ENCODE measurements around the gene OR5K4. TPM values are rescaled to one million over a fixed set of nuclear protein-coding genes. Genes with fewer than 3 reads are reported as not detected.

The OR5K4 gene, protein sequence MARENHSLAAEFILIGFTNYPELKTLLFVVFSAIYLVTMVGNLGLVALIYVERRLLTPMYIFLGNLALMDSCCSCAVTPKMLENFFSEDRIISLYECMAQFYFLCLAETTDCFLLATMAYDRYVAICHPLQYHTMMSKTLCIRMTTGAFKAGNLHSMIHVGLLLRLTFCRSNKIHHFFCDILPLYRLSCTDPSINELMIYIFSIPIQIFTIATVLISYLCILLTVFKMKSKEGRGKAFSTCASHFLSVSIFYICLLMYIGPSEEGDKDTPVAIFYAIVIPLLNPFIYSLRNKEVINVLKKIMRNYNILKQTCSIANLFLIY
- total RNA-seq, result not detected in 2 replicates

DNA sequence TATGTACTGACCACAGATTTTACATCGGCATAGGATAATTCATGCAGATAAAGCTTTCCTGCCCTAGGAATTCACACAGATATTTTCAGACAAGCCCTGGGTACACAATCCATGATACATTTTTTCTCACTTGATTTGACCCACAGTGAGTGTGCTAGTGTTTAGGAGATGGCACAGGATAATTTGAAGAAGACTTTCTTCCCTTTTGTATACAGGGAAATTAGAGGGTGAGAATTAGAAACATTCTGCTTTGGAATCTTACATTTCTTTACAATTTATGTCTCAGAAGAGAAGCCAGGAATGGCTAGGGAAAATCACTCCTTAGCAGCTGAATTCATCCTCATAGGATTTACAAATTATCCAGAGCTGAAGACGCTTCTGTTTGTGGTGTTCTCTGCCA lies at the start of gene OR5K4:
OR5K4 (plus strand) TSS at position 301 of the 400 bp plus-strand sequence; CDS start at position 301, 0 bp downstream.
- no peak for DNase-seq

DNA sequence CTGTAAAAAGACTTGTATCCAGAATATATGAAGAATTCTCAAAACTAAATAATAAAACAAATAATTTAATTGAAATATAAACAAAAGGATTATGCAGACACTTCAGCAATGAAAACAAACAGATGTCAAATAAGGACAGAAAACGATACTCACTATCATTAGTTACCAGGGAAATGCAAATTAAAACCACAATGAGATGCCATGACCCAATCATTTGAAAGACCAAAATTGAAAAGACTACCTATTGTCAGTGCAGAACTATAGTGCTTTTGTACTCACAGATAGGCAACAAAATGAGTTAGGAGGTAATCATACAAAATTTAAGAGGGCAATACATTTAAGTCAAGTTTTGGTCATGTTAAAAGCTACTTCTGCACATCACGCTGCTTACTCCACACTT lies 31.6 kb upstream of the OR5K4 start:
- no peak for DNase-seq

GRCh38 chr3:98322686-98323085 lies 31.0 kb upstream of the OR5K4 start:
- DNase-seq, result no peak

DNA sequence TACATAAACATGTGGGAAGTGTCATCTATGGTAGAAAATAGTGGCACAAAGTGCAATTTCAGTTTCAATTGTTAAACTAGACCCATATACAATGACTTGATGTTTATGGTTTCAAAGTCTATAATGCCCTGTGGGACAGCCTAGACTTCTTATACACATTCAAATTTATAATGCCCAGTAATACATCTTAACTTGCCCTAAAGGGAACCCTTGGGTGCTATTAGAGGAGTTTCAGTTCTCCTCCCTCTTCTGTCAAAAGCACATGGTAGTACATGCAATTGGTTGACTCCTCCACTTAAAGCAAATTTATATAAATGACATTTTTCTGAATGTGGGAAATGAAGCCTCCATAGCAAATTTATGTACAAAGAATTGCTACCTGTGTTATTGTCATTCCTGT lies 30.2 kb upstream of the OR5K4 start:
- DNase-seq, result no peak

GRCh38 chr3:98325055-98325454 lies 28.6 kb upstream of the OR5K4 start:
- no peak for DNase-seq

- peak; percentile 1 for DNase-seq
Observed at GRCh38 chr3:98326105-98326893, 27.4 kb upstream of the OR5K4 start.

DNA sequence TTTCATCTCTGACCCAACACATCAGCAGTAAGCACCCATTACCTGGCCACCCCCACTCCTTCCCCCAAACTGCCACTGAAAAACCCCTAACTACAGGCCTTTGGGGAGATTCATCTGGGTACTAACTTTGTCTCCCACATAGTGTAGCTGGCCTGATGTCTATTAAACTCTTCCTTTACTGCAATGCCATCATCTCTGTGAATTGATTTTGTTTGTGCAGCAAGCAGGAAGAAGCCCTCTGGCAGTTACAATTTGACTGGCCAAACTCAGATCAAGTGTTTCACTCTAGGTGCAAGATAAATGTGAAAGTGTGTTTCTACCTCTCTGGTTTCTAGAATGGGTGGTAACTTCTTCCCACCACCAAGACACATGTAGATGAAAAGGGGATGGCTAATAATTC lies 26.7 kb upstream of the OR5K4 start:
- no peak for DNase-seq

- DNase-seq, result no peak
Observed at GRCh38 chr3:98328933-98329332, 24.7 kb upstream of the OR5K4 start.

GRCh38 chr3:98329392-98330124 lies 24.1 kb upstream of the OR5K4 start:
- peak; percentile 68 for DNase-seq

DNA sequence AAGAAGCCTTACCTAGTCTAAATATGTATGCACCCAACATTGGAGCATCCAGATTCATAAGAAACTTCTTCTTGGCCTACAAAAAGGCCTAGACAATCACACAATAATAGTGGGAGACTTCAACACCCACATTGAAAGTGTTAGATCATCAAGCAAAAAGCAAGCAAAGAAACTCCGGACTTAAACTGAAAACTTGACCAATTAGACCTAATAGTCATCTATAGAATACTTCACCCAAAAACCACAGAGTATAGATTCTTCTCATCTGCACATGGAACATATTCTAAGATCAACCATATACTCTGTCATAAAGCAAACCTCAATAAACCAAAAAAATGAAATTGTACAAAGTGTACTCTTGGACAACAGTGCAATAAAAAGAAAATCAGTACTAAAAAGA lies 22.3 kb upstream of the OR5K4 start:
- DNase-seq, result no peak

- DNase-seq, result no peak
Observed at GRCh38 chr3:98333989-98334606, 19.6 kb upstream of the OR5K4 start.

GRCh38 chr3:98339031-98339430 lies 14.6 kb upstream of the OR5K4 start:
- no peak for DNase-seq

GRCh38 chr3:98341758-98342157 lies 11.9 kb upstream of the OR5K4 start:
- no peak for DNase-seq

GRCh38 chr3:98343647-98344507 lies 9.8 kb upstream of the OR5K4 start:
- DNase-seq, result peak; percentile 54

DNA sequence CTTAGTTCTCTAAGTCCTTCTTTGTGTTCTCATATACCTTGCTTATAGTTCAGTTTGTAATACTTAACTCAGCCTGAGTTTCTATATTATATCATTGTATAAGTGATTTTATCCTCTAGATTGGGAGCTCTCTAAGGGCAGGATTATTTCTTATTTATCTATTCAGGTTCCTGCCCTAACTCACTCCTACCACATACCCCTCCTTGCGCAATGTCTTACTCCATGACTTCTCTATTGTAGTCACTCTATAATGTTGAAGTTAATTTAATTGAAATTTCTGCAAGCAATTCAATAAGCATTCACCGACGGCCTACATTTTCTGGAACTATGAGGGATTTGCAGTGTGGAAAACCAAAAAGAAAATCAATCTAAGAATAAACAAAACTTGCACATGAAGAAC lies 3.6 kb upstream of the OR5K4 start:
- no peak for DNase-seq

GRCh38 chr3:98359250-98359649 lies 5.6 kb downstream of the OR5K4 start:
- DNase-seq, result no peak

DNA sequence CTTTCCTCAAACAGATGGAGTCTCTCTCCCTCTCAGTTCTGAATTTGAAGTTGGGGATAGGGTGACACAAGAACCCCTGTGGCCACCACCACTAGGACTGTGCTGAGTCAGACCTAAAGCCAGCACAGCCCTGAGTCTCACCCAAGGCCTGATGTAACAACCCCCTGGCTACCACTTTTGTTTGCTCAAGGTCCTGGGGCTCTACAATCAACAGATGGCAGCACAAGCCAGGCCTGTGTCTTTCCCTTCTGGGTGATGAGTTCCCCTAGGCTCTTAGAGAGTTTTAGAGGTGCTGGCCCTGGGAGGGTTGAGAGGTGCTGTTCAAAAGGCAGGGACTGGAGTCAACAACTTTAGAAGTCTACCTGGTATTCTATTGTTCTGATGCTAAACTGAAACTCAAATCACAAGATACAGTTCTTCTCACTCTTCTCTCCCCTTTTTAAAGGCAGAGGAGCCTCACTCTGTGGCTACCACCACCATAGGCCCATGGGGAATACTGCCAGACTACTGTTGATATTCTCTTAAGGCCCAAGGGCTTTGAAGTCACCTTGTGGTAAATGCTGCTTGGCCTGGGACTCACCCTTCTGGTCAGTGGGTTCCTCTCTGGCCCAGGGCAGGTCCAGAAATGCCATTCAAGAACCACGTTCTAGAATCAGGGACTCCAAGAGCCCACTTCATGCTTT lies 6.5 kb downstream of the OR5K4 start:
- no peak for DNase-seq

- DNase-seq, result no peak
Observed at GRCh38 chr3:98360681-98361080, 7.0 kb downstream of the OR5K4 start.

GRCh38 chr3:98361289-98361688 lies 7.6 kb downstream of the OR5K4 start:
- no peak for DNase-seq

GRCh38 chr3:98367464-98368246 lies 14.0 kb downstream of the OR5K4 start:
- DNase-seq, result no peak

DNA sequence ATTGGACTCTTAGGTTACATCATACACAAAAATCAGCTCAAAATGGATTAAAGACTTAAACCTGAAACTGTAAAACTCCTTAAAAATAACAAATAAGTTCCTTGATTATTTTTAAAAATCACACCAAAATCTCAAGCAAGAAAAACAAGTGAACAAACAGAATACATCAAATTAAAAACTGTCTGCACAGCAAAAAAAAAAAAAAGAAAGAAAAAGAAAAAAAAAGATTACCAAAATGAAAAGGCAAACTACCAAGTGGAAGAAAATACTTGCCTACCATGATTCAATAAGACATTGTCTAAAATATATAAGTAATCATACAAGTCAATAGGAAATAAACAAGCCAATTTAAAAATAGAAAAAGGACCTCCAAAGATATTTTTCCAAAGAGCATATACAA lies 17.5 kb downstream of the OR5K4 start:
- DNase-seq, result no peak

All from dermis blood vessel endothelial cell (primary cell).